K562 (cell line): ENCODE measurements around the gene UBA3. TPM values are rescaled to one million over a fixed set of nuclear protein-coding genes. Genes with fewer than 3 reads are reported as not detected.
A peak's percentile ranks its signal among the peaks of the same experiment; 100 is the strongest.

Experiments
- HDAC1 ChIP-seq, 2 experiments: fragments of 450-650 bp; IDR thresholded peaks; 2 replicates each; pipeline ENCODE4 v1.6.1; 2016 to 2017; ENCODE audit warnings: inconsistent platforms in 1 of 2, mild to moderate bottlenecking in 1 of 2, moderate library complexity in 1 of 2
- NFATC3 ChIP-seq: fragments of 450-650 bp; IDR thresholded peaks from 2 replicates; pipeline ENCODE4 v1.6.1; 2017; ENCODE audit warnings: mild to moderate bottlenecking
- NR2F6 ChIP-seq: fragments of 450-650 bp; formaldehyde crosslinking; IDR thresholded peaks from 2 replicates; pipeline ENCODE4 v1.4.0; 2020; ENCODE audit warnings: mild to moderate bottlenecking
- RBFOX2 ChIP-seq: fragments of 200-400 bp; formaldehyde crosslinking; IDR thresholded peaks from 2 replicates; pipeline ENCODE4 v1.6.1; 2017; ENCODE audit warnings: low read depth, mild to moderate bottlenecking, low read length, moderate library complexity
- ZBTB40 ChIP-seq, 2 experiments: fragments of 450-650 bp in 1 of 2; sonication (generic) in 1 of 2; formaldehyde crosslinking in 1 of 2; IDR thresholded peaks; 2 replicates each; pipeline versions ENCODE4 v1.7.1 to v1.9.0; 2016 to 2022; ENCODE audit warnings: inconsistent platforms in 1 of 2, mild to moderate bottlenecking in 1 of 2, missing genetic modification reagents in 1 of 2
- polyA plus RNA-seq, 8 experiments: library from polyadenylated mRNA; depleted of rRNA in 4 of 8; stranded (reverse) in 5 of 8; unstranded in 3 of 8; fragments of >200 nt; fragmentation: Nextera tagmentation in 2 of 8; fragmentation: Illumina TruSeq in 1 of 8; extraction: Ambion mirVana in 2 of 8; extraction: Trizol in 1 of 8; gene quantifications; 2 replicates each; pipeline versions ENCODE4 v1.2.1 to v1.2.3, GENCODE V29; 2011 to 2014; ENCODE audit warnings: inconsistent platforms in 1 of 8, missing spikeins in 1 of 8
- total RNA-seq, 7 experiments: library from RNA; depleted of rRNA in 6 of 7; stranded (reverse); fragments of >200 nt in 6 of 7; fragmentation: Illumina TruSeq in 2 of 7; extraction: Trizol in 2 of 7; gene quantifications; 2 replicates each; pipeline versions ENCODE4 v1.2.1 to v1.2.3, GENCODE V29; 2011 to 2021; ENCODE audit warnings: low replicate concordance in 1 of 7
- TF ChIP-seq, protein P1 (sequence below), 2 experiments: fragments of 450-650 bp; formaldehyde crosslinking in 1 of 2; IDR thresholded peaks; 2 replicates each; pipeline versions ENCODE4 v1.4.0 to v1.6.1; 2014 to 2020; ENCODE audit warnings: mild to moderate bottlenecking in 2 of 2, borderline replicate concordance in 1 of 2, low read depth in 1 of 2

Gene UBA3
- total and polyA plus RNA-seq, 9 of the 15 experiments (the other 6 are each of a cell fraction or from before 2014, with no cell fraction given), result 23.2 to 80.0 (median 38.6) TPM

DNA sequence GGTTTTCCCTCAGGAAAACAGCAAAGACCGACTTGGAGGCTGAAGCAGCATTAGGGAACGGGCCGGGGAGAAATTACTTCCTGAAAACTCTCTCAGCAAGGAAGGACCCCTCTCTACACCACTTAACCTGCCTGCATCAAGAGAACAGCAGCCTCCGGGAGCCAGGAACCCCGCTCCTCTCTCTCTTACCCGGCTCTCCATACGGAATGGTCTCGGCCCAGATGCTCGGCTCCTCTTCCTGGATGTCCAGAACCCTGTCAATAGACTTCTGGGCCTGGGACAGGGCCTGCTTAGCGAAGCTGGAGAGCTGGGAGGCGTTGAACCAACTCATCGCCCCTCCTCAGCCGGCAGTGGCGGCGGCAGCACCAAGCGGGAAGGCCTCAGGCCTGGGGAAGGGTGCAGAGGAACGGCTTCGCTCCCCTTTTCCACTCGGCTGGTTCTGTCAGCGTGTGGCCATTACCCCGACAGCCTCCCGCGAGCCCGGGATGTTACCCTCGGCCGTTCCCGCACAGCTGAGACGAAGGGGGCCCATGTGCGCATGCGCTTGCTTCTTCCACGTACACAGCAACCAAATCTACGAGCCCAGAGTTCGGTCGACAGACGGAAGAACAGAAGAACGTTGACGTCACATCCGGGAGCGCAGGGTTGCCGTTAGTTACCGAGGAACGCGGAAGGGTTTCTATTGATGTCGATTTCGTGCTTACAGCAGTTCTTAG is 28.3 kb downstream of the UBA3 start, which contains the start of gene TMF1 (continued):
- TF ChIP-seq ZBTB40 (IDR thresholded peaks at IDR 0.05), result peak; percentile 93
- TF ChIP-seq ZBTB40 (CRISPR knock-in tag; IDR thresholded peaks at IDR 0.05), result no peak
- TF ChIP-seq RBFOX2, result peak; percentile 82
- TF ChIP-seq, protein P1, sequence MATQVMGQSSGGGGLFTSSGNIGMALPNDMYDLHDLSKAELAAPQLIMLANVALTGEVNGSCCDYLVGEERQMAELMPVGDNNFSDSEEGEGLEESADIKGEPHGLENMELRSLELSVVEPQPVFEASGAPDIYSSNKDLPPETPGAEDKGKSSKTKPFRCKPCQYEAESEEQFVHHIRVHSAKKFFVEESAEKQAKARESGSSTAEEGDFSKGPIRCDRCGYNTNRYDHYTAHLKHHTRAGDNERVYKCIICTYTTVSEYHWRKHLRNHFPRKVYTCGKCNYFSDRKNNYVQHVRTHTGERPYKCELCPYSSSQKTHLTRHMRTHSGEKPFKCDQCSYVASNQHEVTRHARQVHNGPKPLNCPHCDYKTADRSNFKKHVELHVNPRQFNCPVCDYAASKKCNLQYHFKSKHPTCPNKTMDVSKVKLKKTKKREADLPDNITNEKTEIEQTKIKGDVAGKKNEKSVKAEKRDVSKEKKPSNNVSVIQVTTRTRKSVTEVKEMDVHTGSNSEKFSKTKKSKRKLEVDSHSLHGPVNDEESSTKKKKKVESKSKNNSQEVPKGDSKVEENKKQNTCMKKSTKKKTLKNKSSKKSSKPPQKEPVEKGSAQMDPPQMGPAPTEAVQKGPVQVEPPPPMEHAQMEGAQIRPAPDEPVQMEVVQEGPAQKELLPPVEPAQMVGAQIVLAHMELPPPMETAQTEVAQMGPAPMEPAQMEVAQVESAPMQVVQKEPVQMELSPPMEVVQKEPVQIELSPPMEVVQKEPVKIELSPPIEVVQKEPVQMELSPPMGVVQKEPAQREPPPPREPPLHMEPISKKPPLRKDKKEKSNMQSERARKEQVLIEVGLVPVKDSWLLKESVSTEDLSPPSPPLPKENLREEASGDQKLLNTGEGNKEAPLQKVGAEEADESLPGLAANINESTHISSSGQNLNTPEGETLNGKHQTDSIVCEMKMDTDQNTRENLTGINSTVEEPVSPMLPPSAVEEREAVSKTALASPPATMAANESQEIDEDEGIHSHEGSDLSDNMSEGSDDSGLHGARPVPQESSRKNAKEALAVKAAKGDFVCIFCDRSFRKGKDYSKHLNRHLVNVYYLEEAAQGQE (IDR thresholded peaks at IDR 0.05; ENCODE audit: borderline replicate concordance), result no peak
- TF ChIP-seq, protein P1 (CRISPR knock-in tag; IDR thresholded peaks at IDR 0.05; ENCODE audit: low read depth), result no peak
- TF ChIP-seq NFATC3, result no peak
- TF ChIP-seq HDAC1 (IDR thresholded peaks at IDR 0.05), result 0 out of 4 replicates have a peak, but pooled peaks of 1 of the 2 experiments have one; percentile 68
- TF ChIP-seq NR2F6 (CRISPR knock-in tag), result no peak
